HG02973 (cell line): ENCODE measurements around the gene HDAC7.
A peak's percentile ranks its signal among the peaks of the same experiment; 100 is the strongest.
"Not testable (repeated sequence)": the region's sequence is repeated elsewhere in the genome, so short reads cannot be mapped to it uniquely, and the experiment has no call there.

Experiments
- ATAC-seq: cut with Tn5 transposase; IDR thresholded peaks from one replicate; pipeline ENCODE4 v1.9.1; 2021; ENCODE audit warnings: moderate library complexity; ENCODE audit not compliant: unreplicated experiment

HDAC7 gene

DNA sequence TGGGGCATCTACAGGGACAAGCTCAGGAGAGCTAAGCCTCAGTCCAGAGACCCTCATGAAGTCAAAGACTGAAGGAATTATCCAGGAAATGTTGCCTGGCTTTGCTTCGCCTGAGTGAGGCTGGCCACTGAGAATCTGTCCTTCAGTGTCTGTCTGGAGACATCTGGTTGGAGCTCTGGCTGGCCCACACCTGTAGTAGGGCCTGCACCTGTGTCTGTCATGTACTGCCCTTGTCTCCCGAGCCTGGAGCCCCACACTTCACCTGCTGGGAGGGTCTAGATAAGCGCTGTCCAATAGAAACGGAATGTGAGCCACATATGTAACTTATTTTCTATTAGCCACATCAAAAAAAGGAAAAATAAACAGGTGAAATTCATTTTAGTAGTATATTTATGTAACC is 9.9 kb upstream of the HDAC7 start:
- ATAC-seq = no peak

DNA sequence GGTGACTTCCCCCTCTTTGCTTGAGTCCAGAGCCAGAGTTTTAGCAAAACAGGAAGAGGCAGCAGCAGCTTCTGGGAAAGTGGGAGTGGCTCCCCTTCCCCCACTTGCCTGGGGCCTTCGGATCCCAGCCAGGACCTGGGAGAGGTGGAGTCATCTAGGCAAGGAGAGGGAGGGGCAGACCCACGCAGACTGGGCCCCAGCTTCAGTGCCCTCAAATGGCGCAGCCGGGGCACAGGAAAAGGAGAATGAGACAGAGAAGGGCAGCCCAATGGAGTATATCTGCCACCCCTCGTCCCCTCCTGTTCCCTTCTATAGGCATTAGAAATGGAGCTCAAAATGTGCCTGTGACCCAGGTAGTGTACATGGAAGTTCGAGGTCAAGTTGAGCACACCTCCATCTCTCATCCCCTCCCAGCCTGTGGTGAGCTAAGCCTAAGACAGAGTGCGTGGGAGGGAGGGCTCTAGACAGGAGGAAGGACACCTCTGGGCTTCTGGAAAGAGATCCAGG is 9.3 kb upstream of the HDAC7 start:
- no peak for ATAC-seq

DNA sequence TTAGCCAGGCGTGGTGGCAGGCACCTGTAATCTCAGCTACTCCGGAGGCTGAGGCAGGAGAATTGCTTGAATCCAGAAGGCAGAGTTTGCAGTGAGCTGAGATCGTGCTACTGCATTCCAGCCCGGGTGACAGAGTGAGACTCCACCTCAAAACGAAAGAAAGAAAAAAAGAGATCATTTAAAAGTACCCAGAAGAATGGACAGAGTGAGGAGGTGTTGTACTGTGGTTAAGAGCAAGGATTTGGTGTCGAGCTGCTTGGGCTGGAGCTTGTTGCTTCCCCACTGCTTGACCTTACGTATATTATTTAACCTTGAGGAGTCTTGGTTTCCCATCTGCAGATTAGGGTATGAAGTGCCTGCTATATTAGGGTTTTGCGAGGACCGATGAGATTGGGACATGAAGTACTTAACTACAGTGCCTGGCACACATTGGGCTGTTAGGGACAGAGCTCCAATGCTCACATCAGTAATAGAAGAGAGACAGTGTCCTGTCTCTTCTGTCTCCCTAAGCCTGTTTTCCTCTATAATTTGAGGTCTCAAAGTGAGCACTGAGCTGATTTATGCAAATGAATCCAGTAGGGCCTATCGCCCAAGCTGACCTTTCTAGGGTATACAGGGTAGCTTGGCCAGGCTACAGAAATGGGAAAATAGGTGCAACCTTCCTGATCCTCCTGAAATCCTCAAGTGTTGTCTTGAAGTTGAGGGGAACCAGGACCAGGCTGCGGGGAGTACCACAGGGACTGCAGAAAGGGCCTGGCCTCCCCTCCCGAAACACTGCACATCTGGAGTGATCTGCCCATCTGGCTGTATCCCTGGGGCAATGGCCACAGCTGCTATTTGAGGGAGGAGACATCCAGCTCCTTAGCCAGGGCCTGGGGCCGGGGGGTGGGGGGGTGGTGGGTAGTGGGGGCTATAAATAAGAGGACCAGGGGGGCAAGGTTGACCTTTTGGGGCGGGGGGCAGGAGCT is 8.6 kb upstream of the HDAC7 start:
- ATAC-seq = no peak

DNA sequence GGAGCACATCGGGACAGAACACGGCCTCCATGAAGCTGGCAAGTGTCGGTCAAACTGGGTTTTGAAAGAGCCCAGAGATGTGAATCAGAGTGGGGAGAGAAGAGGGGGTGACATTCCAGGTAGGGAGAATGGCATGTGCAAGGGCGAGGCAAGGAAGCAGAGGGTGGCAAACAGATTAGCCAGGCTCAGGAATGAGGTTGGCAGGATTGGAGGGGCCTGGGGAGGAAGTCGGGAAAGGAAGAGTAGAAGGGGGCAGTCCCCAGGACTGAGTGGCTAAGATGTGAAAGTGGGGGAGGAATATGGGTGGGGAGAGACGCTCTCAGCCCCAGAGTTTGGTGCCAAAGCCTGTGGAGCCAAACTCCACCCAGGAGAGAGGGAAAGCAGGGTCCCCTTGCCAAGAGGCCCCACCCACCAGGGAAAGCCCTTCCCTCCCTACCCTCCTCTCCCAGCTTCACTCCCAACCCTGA is 5.5 kb upstream of the HDAC7 start:
- ATAC-seq = no peak

DNA sequence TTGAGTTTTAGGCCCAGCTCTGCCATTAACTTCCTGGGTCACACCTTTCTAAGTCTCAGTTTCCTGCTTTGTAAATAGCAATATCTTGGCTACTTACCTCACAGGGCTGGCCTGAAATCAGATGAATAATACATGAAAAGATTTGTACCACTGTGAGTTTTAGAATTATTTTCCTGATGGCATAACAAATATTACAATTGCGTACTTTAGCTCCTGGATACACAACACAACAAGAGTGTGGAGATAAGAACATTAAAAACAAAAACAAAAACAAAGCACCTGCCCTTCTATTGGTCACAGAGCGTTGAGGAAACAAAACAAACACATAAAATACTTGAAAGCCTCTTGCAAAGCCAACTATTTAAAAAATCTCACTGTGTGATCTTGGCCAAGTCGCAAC is 4.9 kb upstream of the HDAC7 start:
- no peak for ATAC-seq

DNA sequence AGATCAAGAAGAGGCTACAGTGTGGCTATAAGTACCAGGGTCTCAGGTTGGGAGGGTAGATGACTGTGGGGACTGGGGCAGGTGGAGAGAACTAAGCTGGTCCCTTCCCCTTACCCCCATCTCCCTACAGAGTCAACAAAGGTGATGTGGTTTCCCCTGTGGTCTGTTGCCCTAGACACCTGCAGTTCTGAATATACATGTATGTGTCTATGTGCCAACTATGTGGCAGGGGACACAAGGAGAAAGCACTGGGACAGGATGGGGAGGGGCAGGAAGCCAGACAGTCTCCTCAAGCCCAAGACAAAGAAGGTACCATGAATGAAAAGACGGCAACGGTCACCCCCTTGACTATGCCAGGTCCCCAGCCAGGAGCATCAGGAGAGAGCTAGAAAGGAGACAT is 4.5 kb upstream of the HDAC7 start:
- no peak for ATAC-seq

DNA sequence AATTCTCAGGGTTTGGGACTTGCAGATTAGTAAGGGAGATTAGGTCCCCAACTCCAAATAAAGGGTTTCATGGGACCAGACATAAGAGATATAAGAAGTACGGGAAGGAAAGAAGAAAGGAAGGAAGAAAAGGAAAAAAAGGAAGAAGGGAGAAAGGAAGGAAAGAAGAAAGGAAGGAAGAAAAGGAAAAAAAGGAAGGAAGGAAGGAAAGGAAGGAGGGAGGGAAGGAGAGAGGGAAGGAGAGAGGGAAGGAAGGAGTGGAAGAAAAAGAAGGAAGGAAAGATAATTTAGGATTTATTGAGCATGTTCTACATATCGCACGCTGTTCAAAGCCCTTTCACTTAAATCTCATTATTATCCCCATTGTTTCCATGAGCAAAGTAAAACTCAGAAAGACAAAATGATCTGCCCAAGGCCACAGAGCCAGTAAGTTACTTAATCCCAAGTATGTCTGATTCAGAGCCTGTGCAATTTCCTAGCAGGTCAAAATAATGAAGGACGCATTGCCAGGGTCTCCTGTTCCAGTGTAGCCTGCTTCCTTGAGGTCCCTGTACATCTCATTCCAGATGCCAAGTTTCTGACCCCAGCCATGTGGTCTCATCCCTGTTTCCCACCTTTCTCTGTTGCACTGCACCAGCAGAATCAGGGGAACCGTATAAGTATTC is 3.9 kb upstream of the HDAC7 start:
- no peak for ATAC-seq

DNA sequence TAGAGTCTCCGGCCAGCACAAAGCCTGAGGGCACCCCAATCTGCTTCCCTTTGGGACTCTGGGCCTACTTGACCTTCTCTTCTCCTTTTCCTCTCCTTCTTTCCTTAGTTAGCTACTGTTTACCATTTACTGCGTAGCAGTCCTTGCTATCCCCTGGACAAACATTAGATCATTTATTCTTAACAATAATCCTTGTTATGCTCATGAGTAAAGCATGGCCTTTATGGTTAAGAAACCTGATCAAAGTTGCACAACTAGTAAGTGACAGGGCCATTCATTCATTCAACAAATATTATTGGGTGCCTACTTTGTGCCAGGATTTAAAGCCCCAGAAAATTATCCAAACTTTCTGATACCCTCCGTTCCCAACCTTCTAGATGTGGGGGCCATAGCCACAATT is 3.2 kb upstream of the HDAC7 start:
- ATAC-seq = no peak

DNA sequence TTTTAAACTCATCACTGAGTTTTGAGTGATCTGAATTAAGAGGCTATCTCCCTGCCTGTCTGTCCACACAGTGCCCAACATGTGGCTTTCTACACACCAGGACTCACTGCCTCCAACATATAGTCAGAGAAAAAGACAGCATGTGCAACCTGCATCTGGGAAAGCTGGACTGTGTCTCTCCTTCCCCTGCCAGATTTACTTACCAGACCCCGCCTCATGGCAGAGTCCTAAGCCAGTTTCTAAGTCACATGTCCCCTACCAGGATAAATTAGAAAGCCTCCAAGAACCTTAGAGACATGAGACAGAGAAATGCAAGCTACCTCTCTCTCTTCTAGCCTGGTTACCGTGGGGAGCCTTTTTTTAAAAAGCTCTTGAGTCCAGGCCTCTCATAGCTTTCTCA is 2.7 kb upstream of the HDAC7 start:
- ATAC-seq = no peak

DNA sequence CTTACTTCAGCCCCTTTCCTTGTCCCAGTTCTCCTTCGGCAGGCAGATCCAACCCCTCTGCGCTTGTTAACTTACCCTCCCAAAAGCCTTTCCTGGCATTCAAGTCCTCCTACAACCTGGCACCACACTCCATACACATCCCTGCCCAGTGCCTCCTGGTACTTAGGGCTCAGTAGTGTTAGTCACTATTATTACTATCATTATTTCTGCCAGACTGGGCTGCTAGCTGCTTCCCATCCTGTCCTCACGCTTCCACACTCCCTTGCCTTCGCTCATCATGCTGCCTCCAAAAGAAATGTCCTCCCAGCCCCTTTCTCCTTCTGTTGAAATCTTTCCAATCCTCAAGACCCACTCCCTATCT is 1.6 kb upstream of the HDAC7 start:
- no peak for ATAC-seq

DNA sequence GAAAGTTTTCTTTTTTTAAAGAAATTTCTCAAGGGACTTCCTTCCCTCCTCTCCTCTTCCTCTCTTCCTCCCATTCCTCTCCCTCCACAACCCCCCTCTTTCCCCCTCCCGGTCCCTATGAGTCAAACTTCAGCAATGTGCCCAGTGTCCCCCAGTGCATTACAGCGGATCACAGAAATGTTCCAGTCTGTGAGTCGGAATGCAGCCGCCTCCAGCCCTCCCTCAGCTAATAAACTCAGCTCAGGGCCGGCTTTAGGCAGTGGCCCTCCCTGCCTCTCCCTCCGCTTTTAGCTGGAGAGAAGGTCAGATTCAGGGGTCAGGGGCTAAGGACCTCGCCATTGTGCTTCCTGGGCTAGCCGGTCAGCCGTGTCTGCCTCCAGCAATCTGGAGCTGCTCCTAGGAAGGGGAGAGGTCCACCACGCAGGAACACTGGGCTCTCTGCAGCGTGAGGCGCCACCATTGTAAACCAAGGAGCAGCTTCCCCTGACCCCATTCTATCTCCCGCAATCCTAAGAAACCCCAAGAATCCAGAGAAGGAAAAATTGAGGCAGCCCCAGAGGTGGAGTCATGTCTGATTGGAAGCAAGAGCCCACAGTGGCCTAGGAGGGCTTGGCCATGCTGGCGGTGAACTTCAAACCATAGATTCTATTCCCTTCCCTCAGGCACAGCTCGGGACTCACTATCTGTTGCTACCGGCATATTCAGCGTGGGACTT is 1.1 kb upstream of the HDAC7 start:
- no peak for ATAC-seq

DNA sequence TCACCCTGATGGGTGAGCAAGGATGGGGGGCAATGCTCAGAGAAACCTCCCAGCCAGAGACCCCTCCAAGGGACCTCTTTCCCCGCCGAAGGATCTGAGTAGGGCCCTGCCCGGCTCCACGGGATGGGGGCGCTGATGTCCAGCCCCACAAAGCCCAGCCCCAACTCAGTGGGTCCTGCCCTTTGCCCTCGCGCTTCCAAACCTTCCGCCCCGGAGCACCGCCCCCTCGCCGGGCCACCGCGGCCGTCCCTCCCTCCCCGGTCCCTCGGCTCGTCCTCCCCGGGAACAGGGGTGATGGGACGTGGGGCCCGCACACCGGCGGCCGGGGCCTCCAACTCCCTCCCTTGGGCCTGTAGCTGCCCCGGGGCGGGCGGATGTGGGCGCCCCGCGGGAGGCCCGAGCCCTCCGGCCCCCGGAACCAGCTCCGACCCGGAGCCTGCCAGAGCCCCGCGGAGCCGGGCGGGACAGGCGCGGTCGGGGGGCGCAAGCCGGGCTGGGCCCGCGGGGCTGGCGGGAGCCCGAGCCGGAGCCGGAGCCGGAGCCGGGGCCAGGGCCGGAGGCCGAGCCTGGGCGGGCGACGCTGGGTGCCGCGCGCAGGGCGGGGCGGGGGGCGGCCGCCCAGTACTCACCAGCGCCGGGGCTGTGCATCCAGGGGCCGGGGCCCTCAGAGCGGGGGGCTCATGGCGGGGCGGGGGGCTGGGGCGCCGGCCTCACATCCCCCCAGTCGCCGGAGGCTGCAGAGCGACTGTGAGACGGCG is 386 bp downstream of the HDAC7 start:
- peak; percentile 30 for ATAC-seq

DNA sequence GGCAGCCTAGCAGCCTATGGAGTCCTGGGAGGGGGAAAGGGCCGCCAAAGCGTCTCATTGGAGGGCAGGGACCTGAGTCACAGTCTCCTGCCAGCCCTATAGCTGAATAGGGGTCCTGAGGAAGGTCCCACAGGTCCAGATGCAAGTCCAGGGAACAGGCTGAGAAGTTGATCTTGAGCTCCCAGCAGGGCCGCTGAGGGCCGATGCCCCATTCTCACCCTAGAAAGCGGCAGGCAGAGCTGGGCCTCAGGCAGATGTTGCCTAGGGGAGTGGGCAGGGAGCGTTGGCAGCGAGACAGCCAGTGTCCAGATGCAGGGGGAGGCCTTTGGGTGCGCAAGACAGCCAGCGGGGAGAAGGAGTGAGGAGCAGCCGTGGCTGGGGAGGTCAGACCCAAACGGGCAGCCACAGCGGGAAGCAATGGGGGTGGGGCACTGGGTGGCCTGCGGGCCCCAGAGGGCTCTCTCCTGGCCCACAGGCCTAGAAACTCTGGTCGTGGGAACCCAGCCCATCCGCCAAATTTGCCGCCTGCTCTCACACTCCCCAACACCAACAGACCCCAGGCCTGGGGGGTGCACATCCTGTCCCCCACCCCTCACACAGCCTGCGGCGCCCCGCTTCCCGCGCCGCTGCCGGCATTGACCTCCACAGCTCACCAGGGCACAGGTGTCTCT is 1.1 kb downstream of the HDAC7 start:
- ATAC-seq = no peak

DNA sequence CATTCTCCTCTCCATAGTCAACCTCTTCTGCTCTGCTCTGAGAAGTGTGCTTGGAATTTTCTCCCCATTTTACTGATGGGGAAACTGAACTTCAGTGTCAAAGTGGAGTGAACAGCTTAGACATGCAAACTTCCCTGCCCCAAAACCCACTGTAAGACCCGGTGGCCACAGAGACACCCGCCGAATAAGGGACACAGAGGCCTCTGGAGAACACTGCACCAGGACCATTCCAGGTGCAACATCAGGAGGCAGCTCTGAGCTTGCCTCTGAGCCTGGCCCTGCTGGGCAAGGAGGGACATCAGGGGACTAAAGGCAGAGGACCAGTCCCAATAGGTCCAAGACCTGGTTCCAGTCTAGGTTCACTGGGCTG is 1.7 kb downstream of the HDAC7 start:
- no peak for ATAC-seq

DNA sequence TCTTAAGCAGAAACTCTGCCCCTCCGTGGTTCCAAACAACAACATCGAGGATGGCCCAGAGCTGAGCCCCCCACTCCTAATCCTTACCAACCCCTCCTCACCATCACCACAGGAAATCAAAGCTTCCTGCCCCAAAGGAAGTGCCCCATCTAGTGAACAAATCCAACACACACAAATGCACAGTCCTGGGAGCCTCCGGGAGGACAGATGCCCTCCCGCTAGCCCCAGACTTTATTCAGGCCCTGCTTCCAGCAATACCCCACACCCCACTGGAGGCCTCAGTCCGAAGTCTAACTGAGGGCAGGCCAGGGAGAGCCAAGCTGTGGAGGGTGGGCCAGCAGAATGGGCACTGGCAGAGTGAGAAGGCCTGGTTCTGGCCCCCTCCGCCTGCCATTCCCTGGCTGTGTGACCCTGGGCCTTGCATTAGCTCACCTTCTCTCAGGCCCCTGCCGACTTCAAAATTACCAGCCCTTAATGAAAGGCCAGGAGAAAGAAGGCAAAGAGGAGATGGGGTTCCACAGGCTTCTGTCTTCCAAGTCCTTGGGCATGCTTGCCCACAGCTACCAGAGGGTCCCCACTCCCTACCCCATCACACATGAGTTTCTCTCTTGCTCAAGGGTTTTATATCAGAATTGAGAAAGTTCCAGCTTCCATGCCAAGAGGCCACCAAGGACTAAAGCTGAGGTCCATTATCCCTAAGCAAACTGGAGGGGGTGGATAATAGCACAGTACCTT is 2.3 kb downstream of the HDAC7 start:
- no peak for ATAC-seq

DNA sequence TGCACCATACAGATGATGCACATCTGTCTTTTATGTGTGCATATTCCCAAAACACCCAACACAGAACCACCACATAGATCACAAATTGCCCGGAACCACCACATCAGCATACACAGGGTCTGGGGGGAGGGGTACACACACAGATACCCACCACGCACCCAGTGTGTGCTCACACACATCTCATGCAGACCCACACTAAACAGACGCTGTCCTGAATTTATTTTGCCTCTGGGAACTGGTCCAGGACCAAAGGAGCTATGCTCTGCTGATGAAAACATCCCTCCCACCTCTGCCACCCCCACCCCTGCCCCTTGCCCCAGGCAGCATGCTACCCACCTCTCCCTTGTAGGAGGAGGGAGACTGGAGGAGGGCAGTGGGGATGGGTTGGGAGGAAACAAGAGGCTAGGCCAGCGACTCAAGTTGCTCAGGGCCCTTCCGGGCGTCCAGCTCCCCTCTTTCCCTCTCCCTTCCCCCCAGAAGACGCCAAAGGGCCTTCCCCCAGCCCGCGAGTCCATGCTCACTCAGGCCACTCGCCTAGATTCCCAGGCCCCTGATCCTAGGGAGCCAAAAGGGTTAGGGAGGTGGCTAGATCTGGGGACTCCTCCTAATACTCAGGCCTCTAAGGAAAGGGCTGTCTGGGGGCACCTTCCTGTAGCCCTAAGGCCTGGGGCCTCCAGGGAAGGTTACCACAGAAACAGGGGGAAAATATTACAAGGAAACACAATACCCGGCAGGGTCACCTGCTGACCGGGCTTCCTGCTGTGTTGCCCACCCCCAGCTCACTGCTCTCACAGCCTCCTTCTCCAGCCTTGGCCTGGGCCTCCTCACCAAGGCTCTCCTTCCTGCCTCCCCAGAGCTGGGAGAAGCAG is 3.1 kb downstream of the HDAC7 start:
- ATAC-seq = no peak

DNA sequence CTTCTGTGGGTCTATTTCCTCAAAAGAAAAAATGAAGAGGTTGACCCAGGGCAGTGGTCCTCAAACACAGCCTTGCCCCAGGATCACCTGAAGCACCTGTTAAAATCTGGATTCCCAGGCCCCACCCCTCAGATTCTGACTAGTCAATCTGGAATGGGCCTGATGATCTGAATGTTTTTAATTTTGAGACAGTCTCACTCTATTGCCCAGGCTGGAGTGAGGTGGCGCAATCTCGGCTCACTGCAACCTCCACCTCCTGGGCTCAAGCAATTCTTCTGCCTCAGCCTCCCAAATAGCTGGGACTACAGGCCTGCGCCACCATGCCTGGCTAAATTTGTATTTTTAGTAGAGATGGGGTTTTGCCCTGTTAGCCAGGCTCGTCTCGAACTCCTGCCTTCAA is 4.3 kb downstream of the HDAC7 start:
- not testable (repeated sequence) for ATAC-seq

DNA sequence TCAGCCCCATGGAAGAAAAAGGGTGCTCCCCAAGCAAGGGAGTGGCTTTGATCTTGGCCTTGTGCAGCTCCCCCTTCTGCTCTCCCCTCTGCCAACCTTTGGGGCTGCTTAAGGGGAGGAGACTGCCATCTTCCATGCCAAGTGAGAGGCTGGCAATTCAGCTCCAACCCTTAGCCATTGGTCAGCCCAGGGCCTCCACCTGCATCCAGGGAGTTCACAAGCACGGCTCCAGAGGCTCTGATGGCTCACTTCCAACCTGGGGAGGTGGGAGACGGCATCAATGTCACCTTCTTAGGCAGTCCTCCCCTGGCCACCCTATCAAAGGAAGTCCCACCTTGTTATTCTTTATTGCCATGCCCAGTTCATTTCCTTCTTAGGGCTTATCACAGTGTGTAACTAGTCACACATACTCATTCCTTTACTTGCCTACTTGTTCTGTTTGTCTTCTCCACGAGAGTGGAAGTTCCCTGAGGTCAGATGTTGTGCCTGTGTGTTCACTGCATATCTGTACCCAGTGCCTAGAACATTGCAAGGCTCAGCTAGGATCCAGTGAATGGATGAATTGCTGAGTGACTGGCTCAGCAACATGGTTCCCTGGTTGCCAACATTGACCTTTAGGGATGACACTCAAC is 5.0 kb downstream of the HDAC7 start:
- no peak for ATAC-seq
